Measurements from ENCODE around the gene SWT1.

GRCh38 chr1:185284533-185285276 lies 127.7 kb downstream of the SWT1 start:
- TF ChIP-seq SIN3A (IDR thresholded peaks at IDR 0.05; ENCODE audit: borderline replicate concordance, insufficient read depth, low read length) (no peak), POLR2AphosphoS5 (IDR thresholded peaks at IDR 0.05; ENCODE audit: low read depth, low read length) (no peak), REST (IDR thresholded peaks at IDR 0.05; ENCODE audit: insufficient read depth in 1 of 2, low read depth in 2 of 2, low read length in 2 of 2) (no peak)

All from PFSK-1 (cell line).